ENCODE data around the gene NCKAP5.

Gene NCKAP5

DNA sequence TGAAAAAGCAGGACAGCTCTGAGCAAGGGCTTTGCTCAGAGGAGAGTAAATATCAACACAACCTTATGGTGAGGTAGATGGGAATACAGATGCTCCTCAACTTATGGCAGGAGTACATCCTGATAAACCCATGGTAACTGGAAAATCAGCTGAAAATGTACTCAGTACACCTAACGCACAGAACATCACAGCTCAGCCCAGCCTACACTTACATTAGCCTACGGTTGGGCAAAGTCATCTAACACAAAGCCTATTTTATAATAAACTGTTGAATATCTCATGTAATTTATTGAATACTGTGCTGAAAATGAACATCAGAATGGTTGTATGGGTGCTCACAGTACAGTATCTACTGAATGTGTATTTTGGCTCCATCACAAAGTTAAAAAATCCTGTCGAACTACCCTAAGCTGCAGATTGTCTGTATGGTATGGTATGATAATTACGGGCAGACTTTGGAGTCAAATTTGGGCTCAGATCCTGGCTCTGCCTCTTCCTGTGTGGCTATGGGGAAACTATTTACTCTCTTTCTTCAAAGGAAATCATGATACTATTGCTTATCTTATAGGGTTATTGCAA is 778.0 kb downstream of the NCKAP5 start:
- TF ChIP-seq, protein P1, sequence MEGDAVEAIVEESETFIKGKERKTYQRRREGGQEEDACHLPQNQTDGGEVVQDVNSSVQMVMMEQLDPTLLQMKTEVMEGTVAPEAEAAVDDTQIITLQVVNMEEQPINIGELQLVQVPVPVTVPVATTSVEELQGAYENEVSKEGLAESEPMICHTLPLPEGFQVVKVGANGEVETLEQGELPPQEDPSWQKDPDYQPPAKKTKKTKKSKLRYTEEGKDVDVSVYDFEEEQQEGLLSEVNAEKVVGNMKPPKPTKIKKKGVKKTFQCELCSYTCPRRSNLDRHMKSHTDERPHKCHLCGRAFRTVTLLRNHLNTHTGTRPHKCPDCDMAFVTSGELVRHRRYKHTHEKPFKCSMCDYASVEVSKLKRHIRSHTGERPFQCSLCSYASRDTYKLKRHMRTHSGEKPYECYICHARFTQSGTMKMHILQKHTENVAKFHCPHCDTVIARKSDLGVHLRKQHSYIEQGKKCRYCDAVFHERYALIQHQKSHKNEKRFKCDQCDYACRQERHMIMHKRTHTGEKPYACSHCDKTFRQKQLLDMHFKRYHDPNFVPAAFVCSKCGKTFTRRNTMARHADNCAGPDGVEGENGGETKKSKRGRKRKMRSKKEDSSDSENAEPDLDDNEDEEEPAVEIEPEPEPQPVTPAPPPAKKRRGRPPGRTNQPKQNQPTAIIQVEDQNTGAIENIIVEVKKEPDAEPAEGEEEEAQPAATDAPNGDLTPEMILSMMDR (IDR thresholded peaks at IDR 0.05; ENCODE audit: poor library complexity, severe bottlenecking), result no peak
- DNase-seq (ENCODE audit: low spot score) (no peak), ATAC-seq (ENCODE audit: low read depth) (no peak)
- H3K27ac ChIP-seq (ENCODE audit: poor library complexity, severe bottlenecking), result no peak overlapping the region
- H3K4me1 ChIP-seq (ENCODE audit: insufficient read depth, poor library complexity, severe bottlenecking), result no peaks in the 10 kb centered on the region
- H3K9me3 ChIP-seq (ENCODE audit: severe bottlenecking), result no peaks in the 10 kb centered on the region
- peaks cover 5% of the 10 kb centered on the region for H3K27me3 ChIP-seq (ENCODE audit: insufficient read depth, poor library complexity, severe bottlenecking)
- H3K4me3 ChIP-seq (ENCODE audit: severe bottlenecking), result no peak overlapping the region
- no peaks in the 10 kb centered on the region for H3K36me3 ChIP-seq (ENCODE audit: low read depth)

DNA sequence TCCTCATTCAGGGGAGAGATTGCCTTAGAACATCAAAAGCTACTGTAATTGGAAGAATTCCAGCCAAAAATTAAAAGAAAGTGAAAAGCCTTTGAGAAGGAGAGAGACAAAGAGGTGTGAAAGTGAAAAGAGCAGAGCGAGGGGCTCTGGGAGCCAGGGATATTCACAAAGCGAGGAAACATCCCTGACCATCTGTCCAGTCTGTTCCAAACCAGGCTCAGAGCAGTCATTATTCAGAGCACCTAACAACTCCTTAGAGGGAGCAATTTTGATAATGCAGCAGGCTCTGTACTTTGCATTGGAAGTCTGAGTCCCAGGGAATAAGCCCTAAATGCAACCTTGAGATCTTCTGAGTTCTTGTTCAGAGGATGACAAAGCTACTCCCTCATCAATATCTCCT is 779.2 kb downstream of the NCKAP5 start:
- Histone ChIP-seq H3K9me3 (ENCODE audit: severe bottlenecking) (no peaks in the 10 kb centered on the region), H3K4me3 (ENCODE audit: severe bottlenecking) (no peak overlapping the region), H3K4me1 (ENCODE audit: insufficient read depth, poor library complexity, severe bottlenecking) (no peaks in the 10 kb centered on the region), H3K27ac (ENCODE audit: poor library complexity, severe bottlenecking) (no peak overlapping the region), H3K27me3 (ENCODE audit: insufficient read depth, poor library complexity, severe bottlenecking) (peaks cover 5% of the 10 kb centered on the region), H3K36me3 (ENCODE audit: low read depth) (no peaks in the 10 kb centered on the region)
- DNase-seq (ENCODE audit: low spot score) (no peak), ATAC-seq (ENCODE audit: low read depth) (no peak)
- TF ChIP-seq, protein P1 (IDR thresholded peaks at IDR 0.05; ENCODE audit: poor library complexity, severe bottlenecking), result no peak

DNA sequence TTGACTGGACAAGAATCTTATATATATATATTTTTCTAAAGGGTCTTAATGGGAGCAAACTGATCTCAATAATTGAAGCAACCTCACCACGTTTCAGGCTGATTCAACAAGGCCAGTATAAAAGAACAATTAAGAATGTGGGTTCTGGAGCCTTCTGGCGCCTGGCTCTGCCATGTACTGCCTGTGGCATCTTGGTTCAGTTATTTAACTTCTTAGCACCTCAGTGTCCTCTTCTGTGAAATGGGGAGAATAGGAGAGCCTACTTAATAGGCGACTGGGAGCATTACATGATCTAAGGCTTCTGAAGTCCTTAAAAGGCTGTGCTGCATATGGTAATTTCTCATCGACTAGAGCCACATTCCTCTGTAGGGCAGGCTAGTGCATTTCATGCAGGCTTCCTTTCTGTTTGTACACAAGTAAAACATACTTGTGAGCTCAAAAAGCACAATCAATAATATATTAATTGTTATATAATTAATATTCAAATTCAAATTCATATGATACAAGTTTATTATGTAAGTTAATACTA is 779.9 kb downstream of the NCKAP5 start:
- H3K4me1 ChIP-seq (ENCODE audit: insufficient read depth, poor library complexity, severe bottlenecking), result no peaks in the 10 kb centered on the region
- peaks cover 5% of the 10 kb centered on the region for H3K27me3 ChIP-seq (ENCODE audit: insufficient read depth, poor library complexity, severe bottlenecking)
- no peaks in the 10 kb centered on the region for H3K36me3 ChIP-seq (ENCODE audit: low read depth)
- no peak for ATAC-seq (ENCODE audit: low read depth)
- no peak overlapping the region for H3K4me3 ChIP-seq (ENCODE audit: severe bottlenecking)
- no peak overlapping the region for H3K27ac ChIP-seq (ENCODE audit: poor library complexity, severe bottlenecking)
- no peaks in the 10 kb centered on the region for H3K9me3 ChIP-seq (ENCODE audit: severe bottlenecking)
- TF ChIP-seq, protein P1 (IDR thresholded peaks at IDR 0.05; ENCODE audit: poor library complexity, severe bottlenecking), result no peak
- no peak for DNase-seq (ENCODE audit: low spot score)

DNA sequence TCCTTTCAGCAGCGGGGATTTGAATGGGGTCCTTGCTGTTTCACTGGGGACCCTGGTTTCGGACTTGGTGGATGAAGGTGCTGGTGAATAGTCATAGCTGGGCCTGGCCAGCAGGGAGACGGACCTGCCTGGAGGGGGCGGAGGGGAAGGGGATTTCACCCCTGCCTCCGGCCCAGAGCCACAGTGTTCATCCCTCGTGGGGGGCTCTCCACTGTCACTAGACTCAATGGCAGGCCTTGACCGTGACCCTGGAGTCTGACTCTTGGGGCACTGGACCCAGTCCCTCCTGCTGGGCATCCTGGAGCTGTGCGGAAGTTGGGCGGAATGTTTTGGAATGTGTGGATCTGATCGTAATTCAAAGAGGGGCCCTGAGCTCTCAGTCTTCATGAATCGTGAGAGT is 784.4 kb downstream of the NCKAP5 start:
- H3K36me3 ChIP-seq (ENCODE audit: low read depth), result no peaks in the 10 kb centered on the region
- TF ChIP-seq, protein P1 (IDR thresholded peaks at IDR 0.05; ENCODE audit: poor library complexity, severe bottlenecking), result no peak
- ATAC-seq (ENCODE audit: low read depth) (no peak), DNase-seq (ENCODE audit: low spot score) (no peak)
- H3K4me1 ChIP-seq (ENCODE audit: insufficient read depth, poor library complexity, severe bottlenecking), result no peaks in the 10 kb centered on the region
- no peaks in the 10 kb centered on the region for H3K9me3 ChIP-seq (ENCODE audit: severe bottlenecking)
- no peak overlapping the region for H3K4me3 ChIP-seq (ENCODE audit: severe bottlenecking)
- H3K27ac ChIP-seq (ENCODE audit: poor library complexity, severe bottlenecking), result no peak overlapping the region
- peaks cover 5% of the 10 kb centered on the region for H3K27me3 ChIP-seq (ENCODE audit: insufficient read depth, poor library complexity, severe bottlenecking)

DNA sequence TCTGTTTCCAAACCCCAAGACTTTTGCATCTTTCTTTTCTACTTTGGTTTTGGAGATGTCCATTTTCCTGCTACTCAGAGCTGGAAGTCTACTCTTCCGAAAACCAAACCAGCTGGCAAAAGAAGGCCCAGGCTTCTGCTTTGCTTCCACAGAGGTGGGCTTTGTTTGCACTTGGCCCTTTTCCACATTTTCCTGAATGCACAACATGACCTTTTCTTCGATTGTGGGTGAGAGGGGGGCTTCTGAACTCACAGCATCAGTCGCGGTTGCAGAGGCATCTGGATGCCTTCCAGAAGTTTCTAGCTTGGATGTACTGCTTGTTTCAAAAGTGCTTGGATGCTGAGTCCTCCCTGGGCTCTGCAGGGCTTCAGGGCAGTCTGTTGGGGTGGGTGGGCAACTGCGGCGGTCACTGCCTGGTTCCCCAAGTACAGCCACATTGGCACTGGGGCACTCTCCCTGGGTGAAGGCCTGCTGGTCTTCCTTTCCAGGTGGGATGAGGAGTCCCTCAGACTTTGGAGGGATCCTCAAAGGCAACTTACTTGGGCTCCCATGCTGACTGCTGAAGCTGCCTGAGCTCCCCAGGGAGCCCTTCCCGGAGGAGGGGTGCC is 786.0 kb downstream of the NCKAP5 start:
- Histone ChIP-seq H3K4me1 (ENCODE audit: insufficient read depth, poor library complexity, severe bottlenecking) (no peaks in the 10 kb centered on the region), H3K4me3 (ENCODE audit: severe bottlenecking) (no peak overlapping the region), H3K9me3 (ENCODE audit: severe bottlenecking) (no peaks in the 10 kb centered on the region), H3K27ac (ENCODE audit: poor library complexity, severe bottlenecking) (no peak overlapping the region), H3K27me3 (ENCODE audit: insufficient read depth, poor library complexity, severe bottlenecking) (no peaks in the 10 kb centered on the region), H3K36me3 (ENCODE audit: low read depth) (no peaks in the 10 kb centered on the region)
- TF ChIP-seq, protein P1 (IDR thresholded peaks at IDR 0.05; ENCODE audit: poor library complexity, severe bottlenecking), result no peak
- ATAC-seq (ENCODE audit: low read depth), result no peak
- DNase-seq (ENCODE audit: low spot score), result no peak

Measured in RWPE2 (cell line).